Measurements from ENCODE around the gene PPIF.

The PPIF gene

GRCh38 chr10:79386637-79387465 is 39.6 kb downstream of the PPIF start:
- DNase-seq (ENCODE audit: low read depth): no peak

- DNase-seq (ENCODE audit: low read depth): no peak
Measured at GRCh38 chr10:79387466-79387973, 40.3 kb downstream of the PPIF start.

DNA sequence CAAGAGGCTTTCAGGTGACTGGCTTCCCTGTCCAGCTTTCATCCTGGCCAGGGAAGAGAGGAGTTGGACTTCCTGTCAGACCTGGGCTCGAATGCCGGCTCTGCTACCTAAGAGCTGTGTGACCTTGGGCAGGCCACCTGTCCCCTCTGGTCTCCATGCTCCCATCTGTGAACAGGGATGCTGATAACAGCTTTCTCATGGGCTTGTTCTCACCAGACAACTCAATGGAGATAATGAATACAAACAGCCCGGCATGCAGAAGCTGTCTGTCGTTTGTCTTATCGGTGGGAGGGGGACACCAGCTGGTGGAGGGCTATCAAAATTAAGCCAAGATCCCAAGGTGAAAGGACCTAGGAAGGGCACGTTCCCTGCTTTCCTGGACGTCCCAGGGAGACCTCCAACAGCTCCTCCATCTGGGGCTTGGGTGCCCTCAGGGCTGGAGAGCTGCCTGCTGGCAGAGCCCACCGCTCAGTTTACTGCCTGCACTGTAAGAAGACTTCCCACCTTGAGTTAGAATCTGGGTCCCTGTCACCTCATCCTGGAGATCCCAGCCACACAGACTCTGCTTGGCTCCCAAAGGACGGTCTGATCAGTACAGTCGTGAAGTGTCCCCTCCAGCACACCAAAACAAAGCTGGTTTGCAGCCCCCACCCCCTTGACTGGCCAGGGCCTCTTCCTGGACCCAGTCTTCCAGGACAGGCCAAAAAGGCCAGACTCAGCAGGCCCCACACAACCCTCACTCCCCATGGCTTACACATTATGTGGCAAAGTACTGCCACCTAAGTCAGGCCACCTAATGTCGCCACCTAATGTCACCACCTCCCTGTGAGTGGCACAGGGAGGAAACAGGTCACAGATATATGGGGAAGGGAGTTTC is 40.9 kb downstream of the PPIF start:
- DNase-seq (ENCODE audit: low read depth): no peak

- no peak for DNase-seq (ENCODE audit: low read depth)
Measured at GRCh38 chr10:79390057-79390456, 42.8 kb downstream of the PPIF start.

- no peak for DNase-seq (ENCODE audit: low read depth)
Measured at GRCh38 chr10:79390551-79391229, 43.4 kb downstream of the PPIF start.

DNA sequence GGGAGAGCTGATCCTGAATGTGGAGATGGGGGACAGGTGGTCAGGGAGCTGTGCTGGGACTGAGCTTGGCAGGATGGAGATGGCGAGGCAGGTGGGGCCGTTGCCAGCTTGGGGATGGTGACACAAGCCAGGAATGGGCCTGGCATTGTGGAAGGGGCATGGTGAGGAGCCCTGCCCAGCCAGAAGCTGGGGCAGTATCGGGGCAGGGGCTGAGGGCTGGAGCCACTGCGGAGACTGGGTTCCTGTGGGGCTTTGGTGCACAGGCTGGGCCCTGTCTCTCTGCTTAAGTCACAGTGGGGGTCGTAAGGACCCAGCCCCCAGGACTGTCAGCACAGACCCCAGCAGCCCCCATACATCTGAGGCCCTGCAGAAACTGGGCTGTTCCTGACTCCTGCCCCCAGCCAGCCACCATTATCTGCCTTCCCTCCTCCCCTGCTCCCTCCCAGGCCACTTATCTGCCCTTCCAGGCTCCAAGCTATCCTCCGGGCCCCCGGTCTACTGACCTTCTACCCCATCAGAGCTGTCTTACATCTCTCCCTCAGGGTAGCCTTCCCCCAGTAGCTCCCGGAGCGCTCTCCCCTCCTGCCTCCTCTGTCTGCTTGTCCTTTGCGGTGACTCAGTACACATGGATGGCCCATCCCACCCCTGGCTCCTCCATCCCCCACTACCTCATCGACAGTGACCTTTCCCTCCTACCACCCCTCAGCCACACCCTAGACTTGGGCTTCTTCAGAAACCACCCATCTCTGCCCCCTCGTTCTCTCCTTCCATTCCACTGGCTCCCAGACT is 44.2 kb downstream of the PPIF start:
- no peak for DNase-seq (ENCODE audit: low read depth)

DNA sequence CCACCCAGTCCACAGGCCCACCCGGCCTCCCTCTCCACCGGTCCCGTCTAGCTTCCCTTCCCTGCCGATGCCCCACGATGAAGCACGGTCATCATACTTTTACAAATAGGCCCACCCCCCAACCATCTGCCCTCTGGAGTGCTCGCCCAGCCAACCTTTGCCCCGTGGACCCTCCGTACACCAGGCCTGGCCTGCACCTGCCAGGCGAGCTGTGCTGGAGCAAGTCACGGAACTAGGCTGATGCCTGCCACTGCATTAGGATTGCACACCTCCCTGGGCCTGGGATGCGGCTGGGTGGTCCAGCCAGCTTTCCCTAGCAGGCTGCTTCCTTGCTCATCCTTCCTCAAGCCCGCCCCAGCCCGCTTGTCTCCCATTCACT is 44.7 kb downstream of the PPIF start:
- DNase-seq (ENCODE audit: low read depth): no peak

DNA sequence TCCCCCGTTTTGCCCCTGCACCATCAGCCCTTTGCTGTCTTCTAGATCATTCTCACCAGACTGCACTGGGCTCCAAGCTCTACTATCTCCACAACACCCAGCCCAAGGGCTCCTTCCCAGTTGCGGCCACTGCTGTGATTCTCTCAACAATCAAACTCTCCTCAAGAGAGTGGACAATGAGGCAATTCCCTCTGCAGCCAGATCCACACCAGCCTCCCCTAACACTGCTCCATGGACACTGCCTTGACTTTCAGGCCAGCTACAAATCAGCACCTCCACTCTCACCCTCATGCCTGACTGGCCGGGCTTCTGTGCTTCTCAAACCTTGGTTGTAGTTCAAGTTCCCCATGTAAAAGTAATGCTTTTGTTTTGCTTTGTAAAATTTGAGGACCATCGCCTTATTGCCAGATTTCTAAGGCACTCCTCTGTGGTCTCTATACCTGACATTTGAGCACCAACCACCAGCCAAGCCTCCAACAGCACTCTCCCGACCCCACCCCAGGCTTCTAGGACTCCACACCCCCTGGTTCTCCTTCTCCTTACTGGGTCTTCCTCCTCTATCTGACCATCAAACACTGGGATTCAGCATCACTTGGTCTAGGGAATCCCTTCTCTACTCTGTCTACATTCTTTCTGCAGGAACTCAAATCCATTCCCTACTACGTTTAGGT is 45.4 kb downstream of the PPIF start:
- no peak for DNase-seq (ENCODE audit: low read depth)

GRCh38 chr10:79393221-79393923 is 46.1 kb downstream of the PPIF start:
- no peak for DNase-seq (ENCODE audit: low read depth)

GRCh38 chr10:79393924-79394610 is 46.8 kb downstream of the PPIF start:
- DNase-seq (ENCODE audit: low read depth): no peak

GRCh38 chr10:79394664-79395063 is 47.4 kb downstream of the PPIF start:
- DNase-seq (ENCODE audit: low read depth): no peak

DNA sequence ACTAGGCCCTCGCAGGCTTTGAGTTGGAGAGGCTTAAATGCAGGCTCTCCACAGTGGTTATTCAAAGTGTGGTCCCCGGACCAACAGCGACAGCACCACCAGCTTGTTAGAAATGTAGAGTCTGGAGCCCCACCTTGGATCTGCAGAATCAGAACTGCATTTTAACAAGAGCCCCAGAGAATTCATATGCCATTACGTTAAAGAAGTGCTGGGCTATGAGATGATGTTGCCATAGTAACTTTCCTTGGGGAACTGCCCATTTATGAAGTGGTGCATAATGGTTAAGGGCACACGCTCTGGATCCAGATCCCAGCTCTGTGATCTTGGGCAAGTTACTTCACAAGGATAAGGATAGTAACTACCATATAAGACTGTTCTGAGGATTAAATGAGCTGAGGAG is 49.3 kb downstream of the PPIF start:
- DNase-seq (ENCODE audit: low read depth): no peak

- no peak for DNase-seq (ENCODE audit: low read depth)
Measured at GRCh38 chr10:79397051-79397450, 49.8 kb downstream of the PPIF start.

GRCh38 chr10:79397575-79398303 is 50.5 kb downstream of the PPIF start:
- DNase-seq (ENCODE audit: low read depth): no peak

- no peak for DNase-seq (ENCODE audit: low read depth)
Measured at GRCh38 chr10:79398642-79399041, 51.4 kb downstream of the PPIF start.

DNA sequence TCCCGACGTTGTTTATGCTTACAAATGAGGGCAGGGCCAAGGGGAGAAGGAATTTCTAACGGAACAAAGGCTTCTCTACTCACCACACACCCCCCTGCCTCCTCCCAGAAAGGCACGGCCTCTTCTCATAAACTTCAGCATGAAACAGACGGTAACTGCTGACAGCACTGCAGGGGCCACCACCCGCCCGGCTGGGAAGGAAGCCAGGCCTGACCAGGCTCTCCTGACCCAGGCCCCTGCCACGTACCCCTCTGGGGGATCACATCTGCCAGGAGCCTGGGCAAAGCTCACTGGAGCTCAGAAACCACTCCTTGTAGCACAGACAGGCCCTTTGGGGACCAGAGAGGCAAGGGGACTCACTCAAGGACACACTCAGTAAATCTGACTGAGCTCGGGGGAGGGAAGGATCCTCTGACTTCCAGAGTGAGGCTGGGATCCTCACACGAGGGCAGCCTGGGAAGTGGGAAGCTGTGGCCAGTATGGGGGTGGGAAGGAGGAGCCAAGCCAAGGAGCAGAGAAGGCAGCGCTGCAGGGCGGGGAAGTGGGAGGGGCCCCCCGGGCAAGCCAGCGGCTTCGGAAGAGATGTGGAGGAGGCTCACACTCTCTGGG is 52.1 kb downstream of the PPIF start:
- DNase-seq (ENCODE audit: low read depth): peak; percentile 97

DNA sequence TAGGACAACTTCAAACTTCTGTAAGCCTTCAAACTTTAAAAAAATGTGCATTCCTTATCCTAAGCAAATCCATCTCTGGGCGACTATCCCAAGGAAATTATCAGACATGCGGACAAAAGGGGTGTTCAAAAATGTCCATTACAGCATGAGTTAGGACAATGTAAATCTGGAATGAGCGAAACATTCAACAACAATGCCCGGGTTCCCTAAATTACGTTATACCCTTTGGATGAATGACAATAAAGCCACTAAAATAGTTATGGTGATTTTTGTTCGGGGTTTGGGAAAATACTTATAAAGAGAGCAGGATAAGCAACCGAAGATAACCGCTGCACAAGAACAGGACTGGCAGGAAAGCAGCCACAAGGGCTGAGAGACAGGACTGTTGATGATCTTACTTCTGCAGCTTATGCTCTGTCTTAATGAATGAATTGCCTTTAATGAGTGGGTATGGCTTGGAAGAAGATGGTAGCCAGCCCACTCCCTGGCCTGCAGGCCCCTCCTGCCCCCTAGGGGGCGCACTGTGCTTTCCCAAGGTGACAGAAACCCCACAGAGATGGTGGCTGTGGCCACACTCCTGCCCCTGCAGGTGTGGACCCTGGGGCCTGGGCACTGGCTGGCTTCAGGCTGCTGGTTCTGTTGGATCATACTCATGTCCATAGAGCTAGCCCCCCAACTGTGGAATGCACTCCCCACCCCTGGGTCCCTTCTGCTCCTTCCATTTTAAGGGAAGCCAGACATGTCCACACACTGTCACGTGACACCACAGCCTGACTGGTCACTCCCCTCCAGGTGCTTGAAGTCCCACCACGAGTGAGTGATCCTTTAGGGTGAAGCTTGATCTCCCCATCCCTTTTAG is 53.1 kb downstream of the PPIF start:
- no peak for DNase-seq (ENCODE audit: low read depth)

Measured in fibroblast of the conjunctiva (primary cell).